ENCODE data around the gene SP6.

The SP6 gene

GRCh38 chr17:47829870-47830269 is 21.1 kb downstream of the SP6 start:
- WGBS: 97% methylated on average over 3 of the region's 3 CpGs
- H3K9ac ChIP-seq (ENCODE audit: low read depth, low read length): no peak overlapping the region
- H3K27ac ChIP-seq (ENCODE audit: low read depth, low read length): no peak overlapping the region
- no peaks in the 10 kb centered on the region for H3K4me1 ChIP-seq (ENCODE audit: insufficient read depth, low read length)
- H3K36me3 ChIP-seq (ENCODE audit: insufficient read depth, low read length): peaks cover 29% of the 10 kb centered on the region
- no peaks in the 10 kb centered on the region for H3K27me3 ChIP-seq (ENCODE audit: insufficient read depth, low read length)
- H3K9me3 ChIP-seq (ENCODE audit: insufficient read depth, low read depth, low read length): no peaks in the 10 kb centered on the region
- peak overlapping the region; percentile 96; the same call in 1 of the 2 replicates for H3K4me3 ChIP-seq (ENCODE audit: low read length)

GRCh38 chr17:47823519-47823918 is 27.4 kb downstream of the SP6 start:
- 95% methylated on average over 4 of the region's 4 CpGs for WGBS
- no peaks in the 10 kb centered on the region for H3K27me3 ChIP-seq (ENCODE audit: insufficient read depth, low read length)
- H3K36me3 ChIP-seq (ENCODE audit: insufficient read depth, low read length): peaks cover 41% of the 10 kb centered on the region
- H3K4me3 ChIP-seq (ENCODE audit: low read length): no peak overlapping the region
- no peaks in the 10 kb centered on the region for H3K9me3 ChIP-seq (ENCODE audit: insufficient read depth, low read depth, low read length)
- no peak overlapping the region for H3K9ac ChIP-seq (ENCODE audit: low read depth, low read length)
- H3K4me1 ChIP-seq (ENCODE audit: insufficient read depth, low read length): peaks cover 4% of the 10 kb centered on the region
- no peak overlapping the region for H3K27ac ChIP-seq (ENCODE audit: low read depth, low read length)

GRCh38 chr17:47822785-47823184 is 28.2 kb downstream of the SP6 start:
- no peak overlapping the region for H3K4me3 ChIP-seq (ENCODE audit: low read length)
- 92% methylated on average over 4 of the region's 4 CpGs for WGBS
- H3K9me3 ChIP-seq (ENCODE audit: insufficient read depth, low read depth, low read length): no peaks in the 10 kb centered on the region
- no peak overlapping the region for H3K27ac ChIP-seq (ENCODE audit: low read depth, low read length)
- H3K9ac ChIP-seq (ENCODE audit: low read depth, low read length): no peak overlapping the region
- H3K36me3 ChIP-seq (ENCODE audit: insufficient read depth, low read length): peaks cover 35% of the 10 kb centered on the region
- H3K27me3 ChIP-seq (ENCODE audit: insufficient read depth, low read length): no peaks in the 10 kb centered on the region
- H3K4me1 ChIP-seq (ENCODE audit: insufficient read depth, low read length): peaks cover 4% of the 10 kb centered on the region

- 5% methylated on average over 16 of the region's 21 CpGs for WGBS
- Histone ChIP-seq H3K9ac (ENCODE audit: low read depth, low read length) (peak within 1 kb of the TSS; percentile 66), H3K9me3 (ENCODE audit: insufficient read depth, low read depth, low read length) (no peaks in the 10 kb centered on the region), H3K27me3 (ENCODE audit: insufficient read depth, low read length) (no peaks in the 10 kb centered on the region), H3K4me3 (ENCODE audit: low read length) (peak within 1 kb of the TSS; percentile 83), H3K4me1 (ENCODE audit: insufficient read depth, low read length) (peaks cover 4% of the 10 kb centered on the region), H3K27ac (ENCODE audit: low read depth, low read length) (no peak within 1 kb of the TSS), H3K36me3 (ENCODE audit: insufficient read depth, low read length) (peaks cover 32% of the 10 kb centered on the region)
Measured at GRCh38 chr17:47821424-47822391, 29.3 kb downstream of the SP6 start, which contains the start of gene OSBPL7. Gene OSBPL7, minus strand, starts transcription at chr17:47821794. Its CDS starts 1,516 bp downstream, at chr17:47820278.

- Histone ChIP-seq H3K36me3 (ENCODE audit: insufficient read depth, low read length) (peaks cover 25% of the 10 kb centered on the region), H3K4me1 (ENCODE audit: insufficient read depth, low read length) (peaks cover 4% of the 10 kb centered on the region), H3K9me3 (ENCODE audit: insufficient read depth, low read depth, low read length) (no peaks in the 10 kb centered on the region), H3K27ac (ENCODE audit: low read depth, low read length) (no peak overlapping the region), H3K27me3 (ENCODE audit: insufficient read depth, low read length) (no peaks in the 10 kb centered on the region), H3K4me3 (ENCODE audit: low read length) (peak overlapping the region; percentile 83), H3K9ac (ENCODE audit: low read depth, low read length) (peak overlapping the region; percentile 66)
- 14% methylated on average over 4 of the region's 4 CpGs for WGBS
Measured at GRCh38 chr17:47821031-47821423, 29.9 kb downstream of the SP6 start.

- Histone ChIP-seq H3K27ac (ENCODE audit: low read depth, low read length) (no peak overlapping the region), H3K9ac (ENCODE audit: low read depth, low read length) (no peak overlapping the region), H3K9me3 (ENCODE audit: insufficient read depth, low read depth, low read length) (no peaks in the 10 kb centered on the region), H3K36me3 (ENCODE audit: insufficient read depth, low read length) (peaks cover 19% of the 10 kb centered on the region), H3K4me1 (ENCODE audit: insufficient read depth, low read length) (peaks cover 4% of the 10 kb centered on the region), H3K27me3 (ENCODE audit: insufficient read depth, low read length) (no peaks in the 10 kb centered on the region), H3K4me3 (ENCODE audit: low read length) (peak overlapping the region; percentile 83)
- 83% methylated on average over 12 of the region's 12 CpGs for WGBS
Measured at GRCh38 chr17:47820033-47820789, 30.8 kb downstream of the SP6 start.

- H3K27ac ChIP-seq (ENCODE audit: low read depth, low read length): no peak overlapping the region
- H3K9me3 ChIP-seq (ENCODE audit: insufficient read depth, low read depth, low read length): no peaks in the 10 kb centered on the region
- H3K4me3 ChIP-seq (ENCODE audit: low read length): no peak overlapping the region
- H3K4me1 ChIP-seq (ENCODE audit: insufficient read depth, low read length): peaks cover 4% of the 10 kb centered on the region
- no peaks in the 10 kb centered on the region for H3K27me3 ChIP-seq (ENCODE audit: insufficient read depth, low read length)
- WGBS: 87% methylated on average over 10 of the region's 10 CpGs
- no peak overlapping the region for H3K9ac ChIP-seq (ENCODE audit: low read depth, low read length)
- H3K36me3 ChIP-seq (ENCODE audit: insufficient read depth, low read length): peaks cover 18% of the 10 kb centered on the region
Measured at GRCh38 chr17:47819475-47819874, 31.5 kb downstream of the SP6 start.

GRCh38 chr17:47818002-47818695 is 32.8 kb downstream of the SP6 start:
- H3K36me3 ChIP-seq (ENCODE audit: insufficient read depth, low read length): peaks cover 7% of the 10 kb centered on the region
- H3K27ac ChIP-seq (ENCODE audit: low read depth, low read length): no peak overlapping the region
- no peak overlapping the region for H3K4me3 ChIP-seq (ENCODE audit: low read length)
- H3K9ac ChIP-seq (ENCODE audit: low read depth, low read length): no peak overlapping the region
- H3K4me1 ChIP-seq (ENCODE audit: insufficient read depth, low read length): peaks cover 4% of the 10 kb centered on the region
- H3K27me3 ChIP-seq (ENCODE audit: insufficient read depth, low read length): no peaks in the 10 kb centered on the region
- no peaks in the 10 kb centered on the region for H3K9me3 ChIP-seq (ENCODE audit: insufficient read depth, low read depth, low read length)
- WGBS: 94% methylated on average over 11 of the region's 11 CpGs

GRCh38 chr17:47816947-47817346 is 34.0 kb downstream of the SP6 start:
- H3K27me3 ChIP-seq (ENCODE audit: insufficient read depth, low read length): no peaks in the 10 kb centered on the region
- WGBS: 95% methylated on average over 10 of the region's 10 CpGs
- H3K36me3 ChIP-seq (ENCODE audit: insufficient read depth, low read length): peaks cover 7% of the 10 kb centered on the region

GRCh38 chr17:47816111-47816735 is 34.7 kb downstream of the SP6 start:
- Histone ChIP-seq H3K36me3 (ENCODE audit: insufficient read depth, low read length) (peaks cover 7% of the 10 kb centered on the region), H3K9me3 (ENCODE audit: insufficient read depth, low read depth, low read length) (no peaks in the 10 kb centered on the region), H3K4me3 (ENCODE audit: low read length) (no peak overlapping the region), H3K27ac (ENCODE audit: low read depth, low read length) (no peak overlapping the region), H3K4me1 (ENCODE audit: insufficient read depth, low read length) (no peaks in the 10 kb centered on the region), H3K27me3 (ENCODE audit: insufficient read depth, low read length) (no peaks in the 10 kb centered on the region), H3K9ac (ENCODE audit: low read depth, low read length) (no peak overlapping the region)
- 94% methylated on average over 21 of the region's 21 CpGs for WGBS

More at GRCh38 chr17:47816947-47817346, 34.0 kb downstream of the SP6 start:
- H3K9ac ChIP-seq (ENCODE audit: low read depth, low read length): no peak overlapping the region
- no peak overlapping the region for H3K27ac ChIP-seq (ENCODE audit: low read depth, low read length)
- no peaks in the 10 kb centered on the region for H3K9me3 ChIP-seq (ENCODE audit: insufficient read depth, low read depth, low read length)
- no peak overlapping the region for H3K4me3 ChIP-seq (ENCODE audit: low read length)
- peaks cover 2% of the 10 kb centered on the region for H3K4me1 ChIP-seq (ENCODE audit: insufficient read depth, low read length)
